Mesenchymal stem cell (in vitro differentiated cells and primary cell): ENCODE measurements around the gene FEZ2.

Experiments
- DNase-seq: peaks from one replicate; pipeline ENCODE4 v3.0.0-alpha.2; 2013
- H2AFZ ChIP-seq: one replicate; pipeline ENCODE4 v1.6.1; 2013; ENCODE audit warnings: low read depth, mild to moderate bottlenecking, control low read depth, inconsistent platforms, low read length, moderate library complexity
- H2AK5ac ChIP-seq: 2 replicates; pipeline ENCODE4 v1.6.1; 2013; ENCODE audit warnings: low read length, moderate library complexity, mild to moderate bottlenecking, inconsistent platforms; ENCODE audit not compliant: severe bottlenecking
- H2BK120ac ChIP-seq: one replicate; pipeline ENCODE4 v1.6.1; 2013; ENCODE audit warnings: low read depth, mild to moderate bottlenecking, inconsistent platforms, low read length, moderate library complexity
- H2BK12ac ChIP-seq, 2 experiments: one replicate each; pipeline ENCODE4 v1.6.1; 2013; ENCODE audit warnings: inconsistent platforms in 2 of 2, low read length in 2 of 2, mild to moderate bottlenecking in 2 of 2, moderate library complexity in 2 of 2, control low read depth in 1 of 2
- H2BK15ac ChIP-seq: one replicate; pipeline ENCODE4 v1.6.1; 2013; ENCODE audit warnings: mild to moderate bottlenecking, low read depth, inconsistent platforms; ENCODE audit not compliant: poor library complexity, severe bottlenecking
- H2BK5ac ChIP-seq: 2 replicates; pipeline ENCODE4 v1.6.1; 2013; ENCODE audit warnings: low read depth, mild to moderate bottlenecking, low read length, control low read depth, inconsistent platforms; ENCODE audit not compliant: poor library complexity, severe bottlenecking
- H3K14ac ChIP-seq, 2 experiments: one replicate each; pipeline ENCODE4 v1.6.1; 2013; ENCODE audit warnings: inconsistent platforms in 2 of 2, low read length in 2 of 2, control low read depth in 1 of 2, mild to moderate bottlenecking in 1 of 2, moderate library complexity in 1 of 2
- H3K18ac ChIP-seq, 2 experiments: one replicate each; pipeline ENCODE4 v1.6.1; 2013; ENCODE audit warnings: inconsistent platforms in 2 of 2, low read length in 2 of 2, control low read depth in 1 of 2, low read depth in 1 of 2, mild to moderate bottlenecking in 1 of 2
- H3K23ac ChIP-seq, 2 experiments: one replicate each; pipeline ENCODE4 v1.6.1; 2013; ENCODE audit warnings: inconsistent platforms in 2 of 2, low read length in 2 of 2, mild to moderate bottlenecking in 2 of 2, moderate library complexity in 2 of 2, control low read depth in 1 of 2
- H3K27ac ChIP-seq: 2 replicates; pipeline ENCODE4 v1.5.1; 2013; ENCODE audit warnings: mild to moderate bottlenecking, moderate library complexity, low read length, control low read depth, inconsistent platforms; ENCODE audit not compliant: poor library complexity, severe bottlenecking
- H3K27me3 ChIP-seq, 2 experiments: 2 replicates each; pipeline versions ENCODE4 v1.6.1 to v1.7.0; 2013; ENCODE audit warnings: low read length in 2 of 2, mild to moderate bottlenecking in 2 of 2, moderate library complexity in 2 of 2, control low read depth in 1 of 2, inconsistent platforms in 1 of 2; ENCODE audit not compliant: control insufficient read depth in 1 of 2, insufficient read depth in 1 of 2
- H3K36me3 ChIP-seq, 2 experiments: 2 replicates each; pipeline versions ENCODE4 v1.6.1 to v1.7.0; 2013; ENCODE audit warnings: low read length in 2 of 2, control low read depth in 1 of 2, inconsistent platforms in 1 of 2, low read depth in 1 of 2, mild to moderate bottlenecking in 1 of 2; ENCODE audit not compliant: insufficient read depth in 2 of 2, control insufficient read depth in 1 of 2
- H3K4ac ChIP-seq, 2 experiments: one replicate each; pipeline ENCODE4 v1.6.1; 2013; ENCODE audit warnings: inconsistent platforms in 2 of 2, low read length in 2 of 2, mild to moderate bottlenecking in 2 of 2, moderate library complexity in 2 of 2, control low read depth in 1 of 2, low read depth in 1 of 2
- H3K4me1 ChIP-seq: 2 replicates; pipeline ENCODE4 v1.6.1; 2013; ENCODE audit warnings: low read depth, low read length, control low read depth; ENCODE audit not compliant: control insufficient read depth, insufficient read depth
- H3K4me2 ChIP-seq: 2 replicates; pipeline ENCODE4 v1.6.1; 2013; ENCODE audit warnings: low read length, mild to moderate bottlenecking, inconsistent platforms; ENCODE audit not compliant: poor library complexity, severe bottlenecking
- H3K4me3 ChIP-seq, 2 experiments: 2 replicates each; pipeline versions ENCODE4 v1.5.1 to v1.7.0; 2013; ENCODE audit warnings: low read length in 2 of 2, mild to moderate bottlenecking in 2 of 2, control low read depth in 1 of 2, low read depth in 1 of 2; ENCODE audit not compliant: insufficient read depth in 1 of 2
- H3K79me1 ChIP-seq: replicated peaks from 2 replicates; pipeline ENCODE4 v1.6.1; 2013; ENCODE audit warnings: mild to moderate bottlenecking, control low read depth, low read length, inconsistent platforms; ENCODE audit not compliant: poor library complexity, severe bottlenecking
- H3K9ac ChIP-seq: 2 replicates; pipeline ENCODE4 v1.7.0; 2013; ENCODE audit warnings: mild to moderate bottlenecking, low read length, moderate library complexity
- H3K9me3 ChIP-seq: 2 replicates; pipeline ENCODE4 v1.7.0; 2013; ENCODE audit warnings: mild to moderate bottlenecking, low read length; ENCODE audit not compliant: control insufficient read depth
- H4K8ac ChIP-seq: one replicate; pipeline ENCODE4 v1.6.1; 2013; ENCODE audit warnings: inconsistent platforms, mild to moderate bottlenecking, low read length, moderate library complexity
- H4K91ac ChIP-seq: one replicate; pipeline ENCODE4 v1.6.1; 2013; ENCODE audit warnings: mild to moderate bottlenecking, low read length, inconsistent platforms
- WGBS: methylation state at CpG from one replicate; pipeline ENCODE4 v1.1.7; 2013; ENCODE audit warnings: mixed read lengths; 5-methylcytosine and 5-hydroxymethylcytosine counted together

The FEZ2 gene

DNA sequence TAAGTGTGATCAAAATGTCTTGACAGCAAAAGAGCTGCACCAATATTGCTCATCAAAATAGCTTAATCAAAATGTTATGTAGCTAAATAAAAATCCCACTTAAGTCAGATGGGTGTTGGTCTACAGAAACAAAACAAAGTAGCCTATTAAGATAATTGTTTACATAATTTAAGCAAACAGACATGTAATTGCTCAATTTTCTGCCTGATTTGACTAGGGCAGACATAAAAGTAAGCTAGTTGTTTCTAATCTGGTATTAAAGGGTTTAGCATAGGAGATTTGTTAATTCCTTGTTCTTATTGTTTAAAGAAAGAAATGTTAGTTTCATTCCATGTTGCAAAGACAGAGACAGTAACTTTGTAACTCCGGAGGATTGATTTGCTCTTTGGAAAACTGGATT lies 11.5 kb upstream of the FEZ2 start:
- Histone ChIP-seq H2BK5ac (no peak overlapping the region), H2BK120ac (no peak overlapping the region), H2BK15ac (no peak overlapping the region), H2AFZ (no peak overlapping the region), H3K23ac (no peak overlapping the region), H3K79me1 (no peaks in the 10 kb centered on the region), H3K4ac (no peak overlapping the region), H3K27me3 (no peaks in the 10 kb centered on the region), H2AK5ac (no peak overlapping the region), H3K14ac (no peak overlapping the region), H3K18ac (no peak overlapping the region), H3K4me3 (no peak overlapping the region), H3K4me1 (no peaks in the 10 kb centered on the region), H2BK12ac (no peak overlapping the region), H3K27ac (no peak overlapping the region), H4K8ac (no peak overlapping the region), H3K9me3 (no peaks in the 10 kb centered on the region), H3K4me2 (no peak overlapping the region), H3K9ac (no peak overlapping the region), H3K36me3 (no peaks in the 10 kb centered on the region), H4K91ac (no peak overlapping the region)
- WGBS = 100% methylated on average over 1 of the region's 1 CpG
- peak; percentile 8 for DNase-seq

GRCh38 chr2:36607947-36608346 lies 10.0 kb upstream of the FEZ2 start:
- no peak overlapping the region for H4K91ac ChIP-seq

GRCh38 chr2:36606925-36607324 lies 9.0 kb upstream of the FEZ2 start:
- Histone ChIP-seq H3K9ac (no peak overlapping the region), H2AK5ac (no peak overlapping the region), H3K36me3 (no peaks in the 10 kb centered on the region), H3K4me1 (no peaks in the 10 kb centered on the region), H3K79me1 (no peaks in the 10 kb centered on the region), H3K18ac (no peak overlapping the region), H3K9me3 (no peaks in the 10 kb centered on the region), H3K27ac (no peak overlapping the region), H3K4me3 (no peak overlapping the region), H2BK120ac (no peak overlapping the region), H2AFZ (no peak overlapping the region), H2BK15ac (no peak overlapping the region), H3K27me3 (no peaks in the 10 kb centered on the region), H3K4ac (no peak overlapping the region), H4K91ac (no peak overlapping the region), H2BK12ac (no peak overlapping the region), H4K8ac (no peak overlapping the region), H3K23ac (no peak overlapping the region), H3K4me2 (no peak overlapping the region), H3K14ac (no peak overlapping the region), H2BK5ac (no peak overlapping the region)
- WGBS = 88% methylated on average over 2 of the region's 3 CpGs
- DNase-seq = no peak

More at GRCh38 chr2:36607947-36608346, 10.0 kb upstream of the FEZ2 start:
- Histone ChIP-seq H3K4me2 (no peak overlapping the region), H3K4me1 (no peaks in the 10 kb centered on the region), H2BK5ac (no peak overlapping the region), H3K79me1 (no peaks in the 10 kb centered on the region), H3K9me3 (no peaks in the 10 kb centered on the region), H2BK15ac (no peak overlapping the region), H3K14ac (no peak overlapping the region), H2AK5ac (no peak overlapping the region), H3K4ac (no peak overlapping the region), H2BK12ac (no peak overlapping the region), H3K27ac (no peak overlapping the region), H3K18ac (no peak overlapping the region), H2AFZ (no peak overlapping the region), H2BK120ac (no peak overlapping the region), H3K27me3 (no peaks in the 10 kb centered on the region), H4K8ac (no peak overlapping the region), H3K9ac (no peak overlapping the region), H3K23ac (no peak overlapping the region), H3K36me3 (no peaks in the 10 kb centered on the region), H3K4me3 (no peak overlapping the region)
- DNase-seq = no peak
- 92% methylated on average over 3 of the region's 3 CpGs for WGBS

- H4K8ac ChIP-seq = no peak overlapping the region
- H3K4ac ChIP-seq = no peak overlapping the region
- no peak overlapping the region for H3K9ac ChIP-seq
- H2BK120ac ChIP-seq = no peak overlapping the region
- no peak overlapping the region for H2BK12ac ChIP-seq
- no peak overlapping the region for H3K4me2 ChIP-seq
- H2BK5ac ChIP-seq = no peak overlapping the region
- H3K79me1 ChIP-seq = no peaks in the 10 kb centered on the region
- no peak overlapping the region for H4K91ac ChIP-seq
- no peak overlapping the region for H3K23ac ChIP-seq
- no peaks in the 10 kb centered on the region for H3K36me3 ChIP-seq
- no peak overlapping the region for H2BK15ac ChIP-seq
- no peak overlapping the region for H2AFZ ChIP-seq
- no peak for DNase-seq
- H3K4me1 ChIP-seq = no peaks in the 10 kb centered on the region
- no peak overlapping the region for H3K4me3 ChIP-seq
- H2AK5ac ChIP-seq = no peak overlapping the region
- H3K27me3 ChIP-seq = no peaks in the 10 kb centered on the region
- H3K18ac ChIP-seq = no peak overlapping the region
- H3K9me3 ChIP-seq = no peaks in the 10 kb centered on the region
- H3K27ac ChIP-seq = no peak overlapping the region
- no peak overlapping the region for H3K14ac ChIP-seq
These were observed 7.3 kb upstream of the FEZ2 start for GRCh38 chr2:36605273-36605672.
